ENCODE measurements around the gene CYB561D1. TPM values are rescaled to one million over a fixed set of nuclear protein-coding genes. Genes with fewer than 3 reads are reported as not detected.

CYB561D1 gene
- total and polyA plus RNA-seq, 2 of the 8 experiments (the other 6 are each of a cell fraction or from before 2014, with no cell fraction given): 3.6 to 3.8 TPM

GRCh38 chr1:109535971-109536491 lies 42.1 kb downstream of the CYB561D1 start:
- Histone ChIP-seq H2BK120ac (replicated peaks; ENCODE audit: low read depth, low read length) (no peak overlapping the region), H3K23ac (ENCODE audit: insufficient read length) (no peak overlapping the region), H3K4ac (replicated peaks; ENCODE audit: insufficient read length, low read depth, low read length) (no peak overlapping the region), H3K9ac (replicated peaks in 1 of 4; ENCODE audit: extremely low read depth in 1 of 4, low read depth in 3 of 4, low read length in 3 of 4) (no peak overlapping the region), H3K56ac (replicated peaks; ENCODE audit: insufficient read length, low read depth, low read length) (no peak overlapping the region), H3K4me2 (ENCODE audit: insufficient read depth in 1 of 2, low read depth in 2 of 2, low read length in 2 of 2) (no peak overlapping the region), H4K8ac (ENCODE audit: extremely low read depth, insufficient read depth, low read length) (no peak overlapping the region), H2BK15ac (ENCODE audit: low read length) (no peak overlapping the region), H2AK5ac (ENCODE audit: low read depth, low read length) (no peak overlapping the region), H2BK5ac (ENCODE audit: low read depth, low read length) (no peak overlapping the region), H4K91ac (replicated peaks; ENCODE audit: insufficient read length, low read length) (no peak overlapping the region), H3K9me3 (ENCODE audit: insufficient read depth in 2 of 2, low read depth in 1 of 2, low read length in 1 of 2) (no peaks in the 10 kb centered on the region), H2AFZ (ENCODE audit: low read length) (no peak overlapping the region), H4K20me1 (replicated peaks in 1 of 2; ENCODE audit: control insufficient read depth in 1 of 2, insufficient read depth in 2 of 2, low read length in 2 of 2) (no peaks in the 10 kb centered on the region), H3K18ac (ENCODE audit: extremely low read depth, low read length) (no peak overlapping the region), H3K4me1 (replicated peaks in 1 of 4; ENCODE audit: control insufficient read depth in 3 of 4, insufficient read depth in 4 of 4, low read length in 3 of 4) (peaks cover 0 to 6% (median 1%) of the 10 kb centered on the region in 4 experiments; a peak in 4 of 7 replicates), H2BK12ac (ENCODE audit: low read depth, low read length) (no peak overlapping the region), H3K79me2 (ENCODE audit: control insufficient read depth in 1 of 2, insufficient read depth in 2 of 2, low read length in 2 of 2) (no peaks in the 10 kb centered on the region), H3K27me3 (replicated peaks in 1 of 4; ENCODE audit: control insufficient read depth in 3 of 4, extremely low read depth in 1 of 4, insufficient read depth in 3 of 4, low read length in 3 of 4) (peaks cover 0 to 2% (median 0%) of the 10 kb centered on the region in 4 experiments; a peak in 1 of 7 replicates), H3K27ac (ENCODE audit: low read depth, low read length) (no peak overlapping the region), H3K23me2 (ENCODE audit: low read depth, low read length) (no peaks in the 10 kb centered on the region; the same call in 1 of the 2 replicates), H4K5ac (ENCODE audit: insufficient read length, low read depth, low read length) (no peak overlapping the region), H3K36me3 (ENCODE audit: control insufficient read depth in 2 of 4, insufficient read depth in 4 of 4, low read length in 3 of 4) (no peaks in the 10 kb centered on the region), H3K79me1 (ENCODE audit: low read depth, low read length) (no peaks in the 10 kb centered on the region; the same call in 1 of the 2 replicates), H3K4me3 (ENCODE audit: extremely low read depth in 1 of 4, insufficient read depth in 2 of 4, low read depth in 3 of 4, low read length in 4 of 4) (no peak overlapping the region), H3K14ac (ENCODE audit: insufficient read length) (no peak overlapping the region), H2BK20ac (ENCODE audit: low read length) (no peak overlapping the region)
- no peak for DNase-seq (ENCODE audit: low read depth in 1 of 2, low spot score in 2 of 2)
- no peak for FAIRE-seq
- WGBS, 2 experiments (ENCODE audit: extremely low coverage in 1 of 2, insufficient coverage in 1 of 2, insufficient read length in 1 of 2, insufficient replicate concordance in 2 of 2, low coverage in 1 of 2, low lambda C conversion rate in 2 of 2, missing lambda C conversion rate in 1 of 2): 87% methylated on average over 2 of the region's 5 CpGs; no CpG with 5 or more reads in 1 of the 2 experiments
- ChIA-PET CTCF (ENCODE audit: partially characterized antibody) (interaction anchor here (0.8 to 26.3 kb wide), 7 partner anchors 7 to 110 kb away, joined by 3 to 1755 read pairs (median 3); partner anchors contain the start of genes AMIGO1, ATXN7L2, CYB561D1 and GPR61), POLR2A (ENCODE audit: partially characterized antibody) (interaction anchor here (0.5 to 2.4 kb wide), 4 partner anchors 13 to 163 kb away, joined by 3 to 10 read pairs (median 3); partner anchors contain the start of gene GNAI3)
- TF ChIP-seq PHF8 (conservative IDR thresholded peaks at IDR 0.05; ENCODE audit: low read depth, low read length) (no peak), JUN (IDR thresholded peaks at IDR 0.05; ENCODE audit: low read depth, low read length) (no peak), CHD2 (IDR thresholded peaks at IDR 0.05; ENCODE audit: low read length) (no peak), NANOG (IDR thresholded peaks at IDR 0.05; ENCODE audit: insufficient read depth, low read depth, low read length, poor library complexity, severe bottlenecking) (no peak), ZNF274 (IDR thresholded peaks at IDR 0.05; ENCODE audit: borderline replicate concordance, extremely low read depth, low read length) (no peak), RAD21 (IDR thresholded peaks at IDR 0.05 in 1 of 2, conservative IDR thresholded peaks at IDR 0.05 in 1 of 2; ENCODE audit: low read depth in 2 of 2, low read length in 2 of 2) (no peak), SP1 (IDR thresholded peaks at IDR 0.05; ENCODE audit: low read depth, low read length) (no peak), FOSL1 (IDR thresholded peaks at IDR 0.05; ENCODE audit: insufficient read depth, low read depth, low read length) (no peak), ASH2L (IDR thresholded peaks at IDR 0.05; ENCODE audit: low read length) (no peak), NRF1 (IDR thresholded peaks at IDR 0.05; ENCODE audit: low read depth, low read length) (no peak), USF2 (IDR thresholded peaks at IDR 0.05; ENCODE audit: low read length) (no peak), SUZ12 (IDR thresholded peaks at IDR 0.05; ENCODE audit: low read length) (no peak)

All from H1 (cell line).